RWPE1 (cell line): ENCODE data around the gene PAGE2B.

Source experiments
- CTCF ChIA-PET: fragments of 350-600 bp; sonication (Branson Sonifier 250); formaldehyde crosslinking; extraction: SDS; loops from one replicate; lab custom pipeline; 2021; lab: Yijun Ruan, JAX
- POLR2A ChIA-PET: fragments of 400-600 bp; formaldehyde crosslinking; extraction: SDS; loops from one replicate; lab custom pipeline; 2020; ENCODE audit warnings: antibody characterized with exemption; ENCODE audit not compliant: low non-redundant PET; lab: Yijun Ruan, JAX
- DNase-seq: peaks from one replicate; pipeline ENCODE4 v3.0.0; 2012; ENCODE audit warnings: low spot score
- H3K27ac ChIP-seq: fragments of 450-650 bp; 2 replicates; pipeline ENCODE4 v1.5.1; 2017
- TF ChIP-seq, protein P1 (sequence below): fragments of 450-650 bp; conservative IDR thresholded peaks from 2 replicates; pipeline ENCODE4 v1.5.1; 2017; ENCODE audit warnings: low read depth, mild to moderate bottlenecking

PAGE2B gene

DNA sequence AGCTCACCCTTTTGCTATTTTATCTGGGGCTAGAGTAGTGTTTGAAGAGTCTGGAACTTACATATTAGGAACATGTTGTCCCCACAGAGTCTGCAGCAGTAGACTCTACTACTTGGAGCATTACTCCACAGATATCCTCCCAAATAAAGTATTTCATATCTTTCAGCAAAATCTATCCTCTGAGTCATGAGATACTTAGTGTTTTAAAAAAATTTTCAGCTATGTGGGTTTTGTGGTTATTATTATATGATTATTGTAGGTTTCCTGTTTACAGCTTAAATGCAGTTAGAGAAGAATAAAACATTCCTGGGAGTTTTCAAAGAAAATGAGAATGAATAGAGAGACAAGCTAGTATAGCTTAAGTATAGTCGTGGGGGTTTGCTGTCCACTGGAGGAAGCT, 44.9 kb downstream of the PAGE2B start:
- H3K27ac ChIP-seq, result no peak overlapping the region
- no peak for DNase-seq
- ChIA-PET CTCF (no interaction called here), POLR2A (no interaction called here)
- TF ChIP-seq, protein P1, sequence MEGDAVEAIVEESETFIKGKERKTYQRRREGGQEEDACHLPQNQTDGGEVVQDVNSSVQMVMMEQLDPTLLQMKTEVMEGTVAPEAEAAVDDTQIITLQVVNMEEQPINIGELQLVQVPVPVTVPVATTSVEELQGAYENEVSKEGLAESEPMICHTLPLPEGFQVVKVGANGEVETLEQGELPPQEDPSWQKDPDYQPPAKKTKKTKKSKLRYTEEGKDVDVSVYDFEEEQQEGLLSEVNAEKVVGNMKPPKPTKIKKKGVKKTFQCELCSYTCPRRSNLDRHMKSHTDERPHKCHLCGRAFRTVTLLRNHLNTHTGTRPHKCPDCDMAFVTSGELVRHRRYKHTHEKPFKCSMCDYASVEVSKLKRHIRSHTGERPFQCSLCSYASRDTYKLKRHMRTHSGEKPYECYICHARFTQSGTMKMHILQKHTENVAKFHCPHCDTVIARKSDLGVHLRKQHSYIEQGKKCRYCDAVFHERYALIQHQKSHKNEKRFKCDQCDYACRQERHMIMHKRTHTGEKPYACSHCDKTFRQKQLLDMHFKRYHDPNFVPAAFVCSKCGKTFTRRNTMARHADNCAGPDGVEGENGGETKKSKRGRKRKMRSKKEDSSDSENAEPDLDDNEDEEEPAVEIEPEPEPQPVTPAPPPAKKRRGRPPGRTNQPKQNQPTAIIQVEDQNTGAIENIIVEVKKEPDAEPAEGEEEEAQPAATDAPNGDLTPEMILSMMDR, result no peak

DNA sequence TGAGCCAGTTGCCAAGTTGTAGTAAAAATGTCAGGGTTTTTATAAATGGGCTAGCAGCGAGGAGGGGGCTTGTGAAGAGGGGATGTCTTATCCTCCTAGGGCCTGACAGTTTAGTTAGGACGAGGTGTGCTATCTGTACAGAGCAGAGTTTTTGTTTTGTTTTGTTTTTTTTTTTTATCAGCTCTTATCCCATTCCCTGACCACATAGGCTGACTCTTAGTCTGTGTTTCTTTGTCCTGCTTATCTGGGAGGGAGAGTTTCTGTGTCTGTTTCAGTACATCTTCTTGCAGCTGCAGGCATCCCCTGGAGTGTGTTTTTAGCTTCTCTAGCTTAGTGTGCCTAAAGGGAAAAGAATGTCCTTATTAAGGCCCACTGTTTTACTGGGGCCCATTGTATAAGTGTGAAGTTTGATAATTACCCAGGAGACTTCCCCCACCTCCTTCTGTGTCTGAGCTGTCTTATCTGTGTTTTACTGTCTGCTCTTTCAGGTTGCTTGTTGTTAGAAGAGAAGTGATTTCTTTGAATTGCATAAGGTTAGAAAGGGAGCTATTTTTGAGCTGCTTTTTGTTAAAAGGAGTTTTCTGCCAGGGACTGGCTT, 46.0 kb downstream of the PAGE2B start:
- ChIA-PET POLR2A (no interaction called here), CTCF (no interaction called here)
- no peak overlapping the region for H3K27ac ChIP-seq
- no peak for DNase-seq
- TF ChIP-seq, protein P1, result no peak

DNA sequence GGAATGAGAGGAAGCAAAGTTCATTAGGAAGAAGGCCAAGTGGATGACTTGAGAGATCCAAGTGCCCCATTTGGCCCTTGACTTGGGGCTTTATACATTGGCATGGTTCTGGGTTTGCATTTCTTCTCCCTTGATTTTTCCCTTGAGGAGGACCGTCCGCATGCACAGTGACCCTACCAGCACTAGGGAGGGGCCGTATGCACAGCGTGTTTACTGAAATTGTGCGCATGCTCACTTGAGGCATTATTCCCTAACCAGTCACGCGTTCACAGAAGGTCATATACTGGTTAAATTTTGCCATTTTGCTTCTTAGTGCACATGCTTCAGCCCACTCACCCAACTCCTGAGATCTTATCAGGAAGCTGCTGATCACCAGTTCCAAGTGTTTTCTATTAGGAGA, 49.1 kb downstream of the PAGE2B start:
- POLR2A ChIA-PET, result no interaction called here
- CTCF ChIA-PET, result no interaction called here
- H3K27ac ChIP-seq, result no peak overlapping the region
- TF ChIP-seq, protein P1, result no peak
- no peak for DNase-seq

DNA sequence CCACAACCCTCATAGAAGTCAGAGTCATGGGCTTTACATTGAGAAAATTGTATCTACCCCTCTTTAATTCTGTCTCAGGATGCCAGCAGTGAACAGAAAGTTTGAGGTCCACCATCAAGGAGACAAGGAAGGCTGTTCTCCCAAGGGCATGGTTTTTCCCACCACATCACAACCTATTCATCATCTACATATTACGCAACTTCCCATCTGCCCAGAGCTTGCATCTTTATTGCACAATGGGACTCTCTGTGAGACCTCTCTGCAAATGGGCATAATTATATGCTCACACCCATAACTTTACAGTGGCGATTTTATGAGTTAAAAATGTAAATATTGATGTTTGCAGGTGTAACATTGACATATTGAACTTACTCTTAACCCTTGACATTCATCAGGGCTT, 52.9 kb downstream of the PAGE2B start:
- TF ChIP-seq, protein P1, result no peak
- DNase-seq, result no peak
- POLR2A ChIA-PET, result no interaction called here
- H3K27ac ChIP-seq, result no peak overlapping the region
- CTCF ChIA-PET, result no interaction called here
